Endothelial cell (in vitro differentiated cells): Measurements from ENCODE around the gene SLC25A47. TPM values are rescaled to one million over a fixed set of nuclear protein-coding genes. Genes with fewer than 3 reads are reported as not detected.

Experiments
- DNase-seq: peaks from one replicate; pipeline ENCODE4 v3.0.0; 2021; ENCODE audit warnings: low spot score
- H3K27ac Mint-ChIP-seq: one replicate; pipeline ENCODE4 v1.8.0; 2021; ENCODE audit warnings: mixed read lengths, inconsistent platforms; ENCODE audit not compliant: unreplicated experiment
- H3K27me3 Mint-ChIP-seq: one replicate; pipeline ENCODE4 v1.8.0; 2021; ENCODE audit warnings: mild to moderate bottlenecking, moderate library complexity, mixed read lengths, inconsistent platforms; ENCODE audit not compliant: unreplicated experiment
- H3K36me3 Mint-ChIP-seq: one replicate; pipeline ENCODE4 v1.8.0; 2021; ENCODE audit warnings: mild to moderate bottlenecking, low read depth, mixed read lengths, inconsistent platforms; ENCODE audit not compliant: unreplicated experiment
- H3K4me1 Mint-ChIP-seq: one replicate; pipeline ENCODE4 v1.8.0; 2021; ENCODE audit warnings: mild to moderate bottlenecking, mixed read lengths, inconsistent platforms; ENCODE audit not compliant: unreplicated experiment
- H3K4me3 Mint-ChIP-seq: one replicate; pipeline ENCODE4 v1.8.0; 2021; ENCODE audit warnings: mild to moderate bottlenecking, mixed read lengths, inconsistent platforms; ENCODE audit not compliant: unreplicated experiment
- H3K9me3 Mint-ChIP-seq: one replicate; pipeline ENCODE4 v1.8.0; 2021; ENCODE audit warnings: mixed read lengths, inconsistent platforms; ENCODE audit not compliant: unreplicated experiment
- CTCF ChIP-seq: fragments of 200-600 bp; sonication (generic); IDR thresholded peaks from one replicate; pipeline ENCODE4 v1.5.0; 2021; ENCODE audit warnings: antibody characterized with exemption; ENCODE audit not compliant: unreplicated experiment
- total RNA-seq: library from RNA; stranded (reverse); fragmentation: NEBNext Ultra II Directional; extraction: Animal tissue kit (Norgen Biotek cat#: 25700); gene quantifications from one replicate; pipeline ENCODE4 v1.2.1, GENCODE V29; 2021; ENCODE audit not compliant: unreplicated experiment

The SLC25A47 gene
- total RNA-seq, 1 donor from 2014 or later = not detected

- no peak for DNase-seq
- Mint-ChIP-seq H3K4me1 (peaks cover 4% of the 10 kb centered on the region), H3K36me3 (peaks cover 54% of the 10 kb centered on the region), H3K27ac (no peak overlapping the region), H3K27me3 (peaks cover 2% of the 10 kb centered on the region), H3K4me3 (no peak overlapping the region), H3K9me3 (no peaks in the 10 kb centered on the region)
- no peak for TF ChIP-seq CTCF
Observed at GRCh38 chr14:100346306-100347091, 23.4 kb downstream of the SLC25A47 start.

- TF ChIP-seq CTCF = no peak
- H3K27ac Mint-ChIP-seq = no peak overlapping the region
- H3K9me3 Mint-ChIP-seq = no peaks in the 10 kb centered on the region
- peaks cover 5% of the 10 kb centered on the region for H3K27me3 Mint-ChIP-seq
- H3K4me3 Mint-ChIP-seq = no peak overlapping the region
- DNase-seq = no peak
- H3K36me3 Mint-ChIP-seq = peaks cover 52% of the 10 kb centered on the region
- H3K4me1 Mint-ChIP-seq = peaks cover 10% of the 10 kb centered on the region
Observed at GRCh38 chr14:100348253-100348729, 25.2 kb downstream of the SLC25A47 start.

- Mint-ChIP-seq H3K36me3 (peaks cover 52% of the 10 kb centered on the region), H3K4me1 (peaks cover 10% of the 10 kb centered on the region), H3K4me3 (peak overlapping the region; percentile 3), H3K9me3 (no peaks in the 10 kb centered on the region), H3K27ac (no peak overlapping the region), H3K27me3 (peaks cover 5% of the 10 kb centered on the region)
- TF ChIP-seq CTCF = no peak
- DNase-seq = no peak
Observed at GRCh38 chr14:100348784-100349685, 25.9 kb downstream of the SLC25A47 start.

GRCh38 chr14:100350276-100350926 is 27.3 kb downstream of the SLC25A47 start:
- peaks cover 57% of the 10 kb centered on the region for H3K36me3 Mint-ChIP-seq
- TF ChIP-seq CTCF = no peak
- peaks cover 14% of the 10 kb centered on the region for H3K4me1 Mint-ChIP-seq
- no peaks in the 10 kb centered on the region for H3K9me3 Mint-ChIP-seq
- no peak for DNase-seq
- no peak overlapping the region for H3K27ac Mint-ChIP-seq
- peaks cover 5% of the 10 kb centered on the region for H3K27me3 Mint-ChIP-seq
- H3K4me3 Mint-ChIP-seq = peak overlapping the region; percentile 65
